ENCODE measurements around the gene VAV3.
"Not testable (repeated sequence)": the region's sequence is repeated elsewhere in the genome, so short reads cannot be mapped to it uniquely, and the experiment has no call there.

The VAV3 gene

DNA sequence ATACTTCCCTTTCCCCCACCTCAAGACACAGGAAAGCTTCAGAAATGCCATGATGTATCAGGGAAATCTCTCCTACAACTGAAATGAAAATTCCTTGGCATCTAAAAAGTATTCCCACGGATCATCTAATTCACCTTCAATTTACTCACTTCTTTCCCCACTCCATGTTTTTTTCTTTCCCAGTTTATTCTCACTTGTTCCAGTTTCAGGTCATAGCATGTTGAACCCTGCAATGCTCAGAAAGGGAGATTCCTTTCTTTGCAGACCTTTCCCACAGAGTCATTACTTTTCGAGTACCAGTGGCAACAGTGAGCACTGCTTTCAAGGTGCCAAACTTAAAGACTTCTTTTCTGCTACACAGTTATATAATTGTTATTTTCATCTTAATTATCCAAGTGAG lies 305.0 kb downstream of the VAV3 start:
- H3K4me1 ChIP-seq: no peaks in the 10 kb centered on the region
- no peaks in the 10 kb centered on the region for H3K9me3 ChIP-seq
- no peaks in the 10 kb centered on the region for H4K20me1 ChIP-seq
- H3K36me3 ChIP-seq: peaks cover 32% of the 10 kb centered on the region
- no peak for TF ChIP-seq Cebpa-rat (IDR thresholded peaks at IDR 0.05)
- no peak overlapping the region for H3K4me3 ChIP-seq
- no peak overlapping the region for H3K9ac ChIP-seq
- H3K4me2 ChIP-seq: no peak overlapping the region
- no peaks in the 10 kb centered on the region for H3K27me3 ChIP-seq
- no peak overlapping the region for H3K27ac ChIP-seq

DNA sequence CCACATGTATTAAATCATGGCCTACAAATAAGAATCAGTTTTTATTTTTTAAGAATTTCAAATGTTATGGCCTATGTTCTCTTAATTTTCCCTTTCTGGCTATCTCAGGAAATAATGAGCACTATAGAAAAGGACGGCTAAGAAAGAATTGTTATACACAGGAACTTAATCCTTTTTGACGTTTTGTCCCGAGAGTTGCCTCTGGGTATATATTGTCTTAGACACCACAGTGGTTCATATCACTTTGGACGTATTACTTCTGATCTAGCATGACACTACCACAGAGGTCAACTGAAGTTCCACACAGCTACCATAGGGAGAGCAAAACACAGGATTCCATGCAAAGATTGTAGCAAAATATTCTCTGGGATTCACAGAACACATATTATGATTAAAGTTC lies 307.6 kb downstream of the VAV3 start:
- Histone ChIP-seq H3K36me3 (peaks cover 21% of the 10 kb centered on the region), H3K4me2 (no peak overlapping the region), H3K27ac (no peak overlapping the region), H4K20me1 (no peaks in the 10 kb centered on the region), H3K9ac (no peak overlapping the region), H3K4me1 (no peaks in the 10 kb centered on the region), H3K4me3 (no peak overlapping the region), H3K27me3 (no peaks in the 10 kb centered on the region), H3K9me3 (no peaks in the 10 kb centered on the region)
- TF ChIP-seq Cebpa-rat (IDR thresholded peaks at IDR 0.05): no peak

DNA sequence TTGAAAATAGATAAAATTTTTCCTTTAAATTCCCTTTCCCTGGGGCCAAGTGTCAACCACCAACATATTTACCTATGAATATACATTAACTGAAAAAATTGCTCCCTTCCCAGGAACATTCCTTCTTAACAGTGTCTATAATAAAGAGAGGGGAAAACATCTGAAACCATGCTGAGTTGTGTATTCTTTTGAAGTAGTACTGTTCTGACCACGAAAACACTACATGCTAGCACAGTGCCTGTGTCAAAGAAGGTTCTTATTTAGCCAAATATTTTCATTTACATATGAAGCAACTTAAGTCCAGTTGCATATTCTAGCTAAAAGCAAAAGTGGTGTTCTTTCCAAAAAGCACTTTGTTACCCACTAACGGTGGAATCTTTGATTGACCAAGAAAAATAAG lies 311.2 kb downstream of the VAV3 start:
- no peak overlapping the region for H3K4me2 ChIP-seq
- H3K27ac ChIP-seq: no peak overlapping the region
- no peaks in the 10 kb centered on the region for H3K4me1 ChIP-seq
- no peak overlapping the region for H3K4me3 ChIP-seq
- no peak for TF ChIP-seq Cebpa-rat (IDR thresholded peaks at IDR 0.05)
- H3K27me3 ChIP-seq: no peaks in the 10 kb centered on the region
- peaks cover 16% of the 10 kb centered on the region; the same call in 1 of the 2 replicates for H3K36me3 ChIP-seq
- H4K20me1 ChIP-seq: no peaks in the 10 kb centered on the region
- no peaks in the 10 kb centered on the region; the same call in 1 of the 2 replicates for H3K9me3 ChIP-seq
- H3K9ac ChIP-seq: no peak overlapping the region

DNA sequence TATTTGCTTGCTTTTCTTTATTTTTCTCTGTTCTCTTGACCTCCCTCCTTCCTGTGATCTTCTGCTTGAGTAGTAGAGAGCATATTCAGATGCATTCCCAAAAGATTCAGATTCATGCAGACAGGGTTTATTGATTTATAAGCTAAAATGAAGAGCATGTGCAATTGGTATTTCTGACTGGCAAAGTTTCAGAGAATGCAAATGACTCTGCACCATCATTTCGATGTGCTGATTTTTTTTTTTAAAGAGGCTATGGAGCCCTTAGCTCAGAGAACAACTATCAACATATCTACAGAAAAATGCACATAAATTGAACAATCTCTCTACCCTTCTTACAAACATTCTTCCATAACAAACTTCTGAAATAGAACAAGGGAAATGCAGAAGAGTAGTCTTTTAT lies 312.0 kb downstream of the VAV3 start:
- Histone ChIP-seq H3K9me3 (no peaks in the 10 kb centered on the region; the same call in 1 of the 2 replicates), H3K4me1 (no peaks in the 10 kb centered on the region), H3K4me2 (no peak overlapping the region), H3K27me3 (no peaks in the 10 kb centered on the region), H3K27ac (no peak overlapping the region), H3K9ac (no peak overlapping the region), H3K36me3 (peaks cover 16% of the 10 kb centered on the region; the same call in 1 of the 2 replicates), H3K4me3 (no peak overlapping the region), H4K20me1 (no peaks in the 10 kb centered on the region)
- no peak for TF ChIP-seq Cebpa-rat (IDR thresholded peaks at IDR 0.05)

DNA sequence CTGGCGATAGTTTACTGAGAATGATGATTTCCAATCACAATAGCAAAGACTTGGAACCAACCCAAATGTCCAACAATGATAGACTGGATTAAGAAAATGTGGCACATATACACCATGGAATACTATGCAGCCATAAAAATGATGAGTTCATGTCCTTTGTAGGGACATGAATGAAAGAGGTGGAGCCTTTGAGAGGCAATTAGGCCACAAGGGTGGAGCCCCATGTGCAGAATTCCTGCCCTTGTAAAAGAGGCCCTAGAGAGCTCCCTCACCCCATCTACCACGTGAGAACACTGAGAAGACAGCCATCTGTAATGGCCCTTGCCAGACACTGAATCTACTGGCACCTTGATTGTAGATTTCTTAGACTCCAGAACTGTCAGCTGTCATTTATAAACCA lies 314.2 kb downstream of the VAV3 start:
- not testable (repeated sequence) for H3K27me3 ChIP-seq, H3K9ac ChIP-seq
- H3K36me3 ChIP-seq: peaks cover 11% of the 10 kb centered on the region; the same call in 1 of the 2 replicates

DNA sequence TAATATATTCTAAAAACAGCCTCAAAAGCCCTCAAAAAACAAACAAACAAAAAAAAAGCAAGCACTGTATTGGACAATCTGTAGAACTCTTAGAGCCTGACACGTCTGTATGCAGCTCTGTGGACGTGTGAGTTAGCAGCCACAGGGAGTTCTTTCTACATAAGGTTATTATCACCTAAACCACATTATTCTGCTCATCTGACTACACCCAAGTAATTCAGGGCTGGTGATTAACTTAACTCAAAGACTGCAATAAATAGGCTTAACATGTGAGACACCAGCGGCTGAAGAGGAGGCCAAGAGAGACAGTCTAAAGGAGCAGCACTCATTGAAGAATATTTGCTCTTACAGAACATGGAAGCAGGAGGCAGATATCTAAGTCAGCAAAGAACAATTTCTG lies 316.0 kb downstream of the VAV3 start:
- Histone ChIP-seq H3K4me1 (peaks cover 27% of the 10 kb centered on the region), H3K4me3 (no peak overlapping the region), H4K20me1 (no peaks in the 10 kb centered on the region), H3K27ac (no peak overlapping the region), H3K36me3 (peaks cover 11% of the 10 kb centered on the region; the same call in 1 of the 2 replicates), H3K9ac (no peak overlapping the region), H3K4me2 (no peak overlapping the region), H3K9me3 (no peaks in the 10 kb centered on the region; the same call in 1 of the 2 replicates), H3K27me3 (no peaks in the 10 kb centered on the region)
- no peak for TF ChIP-seq Cebpa-rat (IDR thresholded peaks at IDR 0.05)

More for the DNA sequence above, 314.2 kb downstream of the VAV3 start:
- not testable (repeated sequence) for H3K4me3 ChIP-seq, H3K9me3 ChIP-seq, H3K27ac ChIP-seq, H3K4me2 ChIP-seq, H4K20me1 ChIP-seq, H3K4me1 ChIP-seq

DNA sequence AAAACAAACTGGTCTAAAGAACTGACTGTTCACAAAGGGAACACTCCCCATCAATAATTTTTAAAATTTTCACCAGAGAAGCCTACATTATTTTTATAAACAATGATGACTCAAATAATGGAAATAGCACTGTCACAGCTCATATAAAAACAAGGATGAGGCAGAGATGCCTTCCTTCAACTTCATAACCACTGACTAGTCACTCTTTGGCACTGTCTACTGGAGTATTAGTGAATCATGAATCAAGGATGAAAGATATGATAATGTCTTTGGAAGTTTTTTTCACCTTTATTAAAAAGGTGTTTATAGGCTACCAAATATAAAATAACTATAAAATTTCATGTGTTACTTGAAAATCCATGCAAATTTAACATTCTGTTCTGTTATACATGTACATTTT lies 316.9 kb downstream of the VAV3 start:
- peaks cover 11% of the 10 kb centered on the region; the same call in 1 of the 2 replicates for H3K36me3 ChIP-seq
- no peak for TF ChIP-seq Cebpa-rat (IDR thresholded peaks at IDR 0.05)
- H3K27me3 ChIP-seq: no peaks in the 10 kb centered on the region
- H3K27ac ChIP-seq: no peak overlapping the region
- H4K20me1 ChIP-seq: no peaks in the 10 kb centered on the region
- H3K4me3 ChIP-seq: no peak overlapping the region
- H3K4me1 ChIP-seq: peaks cover 37% of the 10 kb centered on the region
- no peak overlapping the region for H3K4me2 ChIP-seq
- no peaks in the 10 kb centered on the region; the same call in 1 of the 2 replicates for H3K9me3 ChIP-seq
- no peak overlapping the region for H3K9ac ChIP-seq

DNA sequence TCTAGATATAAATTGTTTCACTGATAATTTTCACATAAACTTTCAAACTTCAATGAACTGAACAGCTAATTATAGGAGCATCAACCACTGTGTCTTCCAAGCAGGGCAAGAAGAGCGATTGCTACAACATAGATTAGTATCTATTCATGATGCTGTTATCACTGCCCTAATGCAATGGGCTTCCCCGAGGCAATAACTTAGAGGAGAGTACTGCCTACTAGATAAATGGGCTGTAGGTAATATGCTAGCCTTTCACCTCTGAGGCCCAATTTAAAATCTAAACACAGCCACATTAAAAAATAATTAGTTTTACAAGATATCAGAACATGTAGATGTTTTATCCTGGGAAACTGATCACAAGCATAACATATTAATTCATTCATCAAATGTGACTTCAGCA lies 318.0 kb downstream of the VAV3 start:
- Histone ChIP-seq H3K4me3 (no peak overlapping the region), H3K4me1 (peaks cover 39% of the 10 kb centered on the region), H3K27me3 (no peaks in the 10 kb centered on the region), H3K4me2 (no peak overlapping the region), H4K20me1 (no peaks in the 10 kb centered on the region), H3K9me3 (no peaks in the 10 kb centered on the region; the same call in 1 of the 2 replicates), H3K9ac (no peak overlapping the region), H3K36me3 (peaks cover 15% of the 10 kb centered on the region), H3K27ac (no peak overlapping the region)
- TF ChIP-seq Cebpa-rat (IDR thresholded peaks at IDR 0.05): no peak

DNA sequence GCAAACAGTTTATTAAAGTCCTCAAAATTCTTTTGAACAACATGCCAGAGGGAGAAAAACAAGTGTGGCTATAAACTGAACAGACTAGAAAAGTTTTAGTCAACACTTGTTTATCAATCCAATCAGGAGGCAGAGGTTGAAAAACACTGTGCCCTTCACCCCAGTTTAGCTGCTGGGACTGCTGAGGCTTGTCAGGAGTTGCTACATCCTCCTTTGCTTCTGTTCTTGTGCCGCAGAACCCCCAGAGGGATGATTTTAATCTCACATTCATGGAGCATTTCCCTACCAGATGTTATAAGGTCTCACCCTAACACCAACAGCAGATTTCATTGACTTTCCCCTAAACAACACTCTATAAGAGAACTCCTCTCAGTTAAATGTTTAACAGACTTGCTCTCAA lies 321.2 kb downstream of the VAV3 start:
- no peaks in the 10 kb centered on the region for H3K9me3 ChIP-seq
- H4K20me1 ChIP-seq: no peaks in the 10 kb centered on the region
- H3K27ac ChIP-seq: peak overlapping the region; percentile 80
- TF ChIP-seq Cebpa-rat (IDR thresholded peaks at IDR 0.05): peak; percentile 73; the same call in 1 of the 2 replicates
- peaks cover 35% of the 10 kb centered on the region for H3K36me3 ChIP-seq
- no peak overlapping the region for H3K4me3 ChIP-seq
- peak overlapping the region; percentile 49 for H3K9ac ChIP-seq
- peaks cover 39% of the 10 kb centered on the region for H3K4me1 ChIP-seq
- H3K4me2 ChIP-seq: peak overlapping the region; percentile 75
- H3K27me3 ChIP-seq: no peaks in the 10 kb centered on the region

DNA sequence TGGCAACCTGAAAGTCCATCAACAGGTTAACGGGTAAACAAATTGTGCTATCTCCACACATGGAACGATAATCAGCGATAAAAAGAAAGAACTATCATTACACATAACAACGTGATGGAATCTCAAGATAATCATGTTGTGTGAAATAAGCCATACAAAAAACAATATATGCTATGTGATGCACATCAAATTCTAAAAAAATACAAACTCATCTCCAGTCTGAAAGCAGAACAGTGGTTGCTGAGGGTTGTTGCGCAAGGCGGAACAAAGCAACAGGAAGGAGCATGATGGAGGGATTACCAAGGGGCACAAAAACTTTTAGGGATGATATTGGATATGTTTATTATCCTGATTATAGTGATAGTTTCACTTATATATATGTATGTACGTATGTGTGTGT lies 324.8 kb downstream of the VAV3 start:
- Histone ChIP-seq H3K27ac (no peak overlapping the region), H3K27me3 (no peaks in the 10 kb centered on the region), H4K20me1 (no peaks in the 10 kb centered on the region), H3K9me3 (peaks cover 4% of the 10 kb centered on the region; the same call in 1 of the 2 replicates), H3K4me1 (peaks cover 24% of the 10 kb centered on the region), H3K36me3 (peaks cover 50% of the 10 kb centered on the region), H3K4me2 (no peak overlapping the region), H3K9ac (no peak overlapping the region), H3K4me3 (no peak overlapping the region)
- TF ChIP-seq Cebpa-rat (IDR thresholded peaks at IDR 0.05): peak; percentile 49; the same call in 1 of the 2 replicates

DNA sequence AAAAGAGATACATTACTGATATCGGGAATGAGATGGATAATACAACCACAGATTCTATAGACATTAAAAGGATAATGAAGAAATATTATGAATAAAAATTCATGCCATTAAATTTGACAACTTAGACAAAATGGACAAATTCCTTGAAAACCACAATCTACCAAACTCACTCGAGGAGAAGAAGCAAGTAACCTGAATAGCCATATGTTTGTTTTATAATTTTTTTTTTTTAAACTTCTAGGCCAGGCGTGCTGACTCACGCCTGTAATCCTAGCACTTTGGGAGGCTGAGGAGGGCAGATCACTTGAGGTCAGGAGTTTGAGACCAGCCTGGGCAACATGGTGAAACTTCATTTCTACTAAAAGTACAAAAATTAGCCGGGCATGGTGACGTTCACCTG lies 327.9 kb downstream of the VAV3 start:
- peaks cover 59% of the 10 kb centered on the region for H3K36me3 ChIP-seq
- H3K27ac ChIP-seq: no peak overlapping the region
- no peaks in the 10 kb centered on the region for H3K4me1 ChIP-seq
- H3K27me3 ChIP-seq: no peaks in the 10 kb centered on the region
- H3K4me3 ChIP-seq: no peak overlapping the region
- H3K9ac ChIP-seq: no peak overlapping the region
- peaks cover 17% of the 10 kb centered on the region for H3K9me3 ChIP-seq
- H4K20me1 ChIP-seq: no peaks in the 10 kb centered on the region
- no peak overlapping the region for H3K4me2 ChIP-seq
- no peak for TF ChIP-seq Cebpa-rat (IDR thresholded peaks at IDR 0.05)
